Activated CD8-positive, alpha-beta memory T cell treated with anti-CD3 and anti-CD28 coated beads, Interleukin-2, amount 50 U/mL, for 24 hours (primary cell): Measurements from ENCODE around the gene UTS2B.
"Not testable (repeated sequence)": the region's sequence is repeated elsewhere in the genome, so short reads cannot be mapped to it uniquely, and the experiment has no call there.

Experiments
- DNase-seq: peaks from one replicate; pipeline ENCODE4 v3.0.0-alpha.2; 2020; ENCODE audit errors: extremely low read depth

The UTS2B gene

DNA sequence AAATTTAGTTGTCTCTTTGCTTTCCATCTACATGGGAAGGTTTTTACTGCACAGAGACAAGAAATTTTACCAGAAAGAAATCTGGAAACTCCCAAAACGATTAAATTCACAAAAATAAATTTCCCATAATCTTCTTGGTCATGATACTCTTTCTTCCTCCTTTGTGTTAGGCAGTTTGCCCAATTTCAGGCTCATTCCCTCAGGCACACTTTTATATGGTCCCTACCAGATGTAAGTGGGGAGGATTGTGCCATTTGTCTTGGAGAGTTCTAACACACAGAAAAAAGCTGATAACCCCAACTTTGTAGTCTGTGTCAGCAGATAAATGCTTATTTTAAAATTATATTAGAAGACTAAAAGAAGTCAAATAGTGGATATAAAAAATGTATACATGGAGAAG is 50.2 kb downstream of the UTS2B start:
- DNase-seq = no peak

- no peak for DNase-seq
Measured at GRCh38 chr3:191275751-191276150, 54.6 kb downstream of the UTS2B start.

- DNase-seq = not testable (repeated sequence)
Measured at GRCh38 chr3:191275244-191275643, 55.1 kb downstream of the UTS2B start.

GRCh38 chr3:191269289-191270085 is 60.8 kb downstream of the UTS2B start:
- no peak for DNase-seq

- no peak for DNase-seq
Measured at GRCh38 chr3:191268737-191269136, 61.6 kb downstream of the UTS2B start.

GRCh38 chr3:191263850-191264249 is 66.5 kb downstream of the UTS2B start:
- DNase-seq = no peak

DNA sequence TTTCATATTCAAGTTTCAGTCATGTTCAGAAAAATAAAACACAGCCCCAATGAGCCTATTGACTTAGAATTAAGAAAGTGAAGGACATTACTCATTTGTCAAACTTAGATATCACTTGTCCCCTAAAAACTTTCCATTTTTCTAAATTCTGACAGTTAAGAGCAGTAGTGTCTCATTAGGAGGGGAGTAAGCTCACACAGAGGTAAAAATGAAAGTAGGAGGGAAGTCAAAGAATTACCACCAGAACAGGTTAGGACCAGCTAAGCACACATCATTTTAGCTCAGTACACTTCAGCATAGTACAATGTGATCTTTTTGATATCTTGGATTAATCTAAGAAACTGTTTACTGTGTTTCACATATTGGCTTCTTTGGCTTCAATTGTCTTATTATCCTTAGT is 67.0 kb downstream of the UTS2B start:
- no peak for DNase-seq

- DNase-seq = no peak
Measured at GRCh38 chr3:191262650-191263049, 67.7 kb downstream of the UTS2B start.

DNA sequence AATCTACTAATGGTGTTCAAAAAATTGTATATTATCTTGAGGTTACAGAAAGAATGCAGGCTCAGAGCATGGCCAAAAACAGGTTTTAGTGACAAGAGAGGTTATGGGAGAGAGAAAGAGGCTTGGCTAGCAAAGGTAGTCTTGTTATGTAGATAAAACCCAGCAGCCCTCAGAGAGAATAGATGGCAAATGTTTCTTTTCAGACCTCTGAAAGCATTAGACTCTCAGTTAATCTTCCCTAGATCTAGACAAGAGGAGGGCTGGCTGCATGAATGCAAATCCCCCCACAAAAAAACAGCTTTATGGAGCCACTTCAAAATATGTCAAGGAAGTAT is 69.1 kb downstream of the UTS2B start:
- no peak for DNase-seq

DNA sequence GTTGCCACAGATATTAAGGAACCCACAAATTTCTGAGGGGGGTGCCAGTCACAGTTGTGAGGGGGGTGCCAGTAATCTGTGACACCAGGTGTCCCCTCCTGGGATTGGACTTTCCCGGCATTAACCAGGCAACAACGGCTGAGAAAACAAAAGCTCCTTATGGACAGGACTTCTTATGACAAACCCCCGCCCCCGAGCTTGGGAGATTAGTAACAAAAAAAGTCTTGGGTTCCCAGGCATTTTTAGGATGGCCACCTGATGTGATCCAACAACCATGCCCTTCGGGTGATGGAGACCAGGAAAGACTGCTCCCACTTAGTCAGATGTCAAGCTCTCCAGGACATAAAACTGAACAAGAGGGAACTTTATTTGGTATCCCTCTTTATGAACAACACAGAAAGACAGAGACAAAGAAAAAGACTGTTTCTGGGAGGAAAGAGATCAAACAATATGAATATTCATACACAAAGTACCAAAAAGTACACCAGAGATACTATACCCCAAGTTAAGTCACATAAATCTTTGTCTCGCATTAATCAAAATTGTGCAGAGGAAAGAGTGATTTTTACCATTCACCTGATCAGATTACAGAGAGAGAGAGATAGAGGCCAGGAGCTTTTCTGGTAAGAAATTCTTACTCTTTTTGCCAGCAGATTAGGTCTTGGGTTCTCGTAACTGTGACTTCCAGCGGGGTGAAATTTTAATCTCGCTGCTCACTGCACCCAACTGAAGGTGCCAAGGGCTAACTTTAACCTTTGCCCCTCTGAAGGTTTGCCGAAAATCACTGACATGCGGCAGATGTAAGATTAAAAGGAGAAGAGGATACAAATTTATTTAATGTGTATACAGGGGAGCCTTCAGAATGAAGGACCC is 69.7 kb downstream of the UTS2B start:
- no peak for DNase-seq

GRCh38 chr3:191259486-191259885 is 70.8 kb downstream of the UTS2B start:
- DNase-seq = no peak

- DNase-seq = no peak
Measured at GRCh38 chr3:191257286-191257685, 73.0 kb downstream of the UTS2B start.

- no peak for DNase-seq
Measured at GRCh38 chr3:191256405-191256804, 73.9 kb downstream of the UTS2B start.

- no peak for DNase-seq
Measured at GRCh38 chr3:191255156-191255555, 75.2 kb downstream of the UTS2B start.

- no peak for DNase-seq
Measured at GRCh38 chr3:191254098-191254873, 76.0 kb downstream of the UTS2B start.

GRCh38 chr3:191253089-191253799 is 77.1 kb downstream of the UTS2B start:
- DNase-seq = no peak

- no peak for DNase-seq
Measured at GRCh38 chr3:191246630-191247029, 83.7 kb downstream of the UTS2B start.

DNA sequence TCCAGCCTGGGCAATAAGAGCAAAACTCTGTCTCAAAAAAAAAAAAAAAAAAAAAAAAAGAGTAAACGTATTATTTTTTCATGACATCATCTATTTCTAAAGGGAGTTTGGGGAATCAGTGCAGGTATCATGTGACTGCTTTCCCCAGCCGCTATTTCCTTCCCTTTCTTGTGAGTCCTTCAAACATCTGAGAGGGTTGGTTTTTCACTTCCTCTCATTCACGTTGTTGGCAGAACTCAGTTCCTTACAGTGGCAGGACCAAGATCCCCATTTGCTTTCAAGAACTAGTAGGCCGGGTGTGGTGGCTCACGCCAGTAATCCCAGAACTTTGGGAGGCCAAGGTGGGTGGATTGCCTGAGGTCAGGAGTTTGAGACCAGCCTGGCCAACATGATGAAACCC is 84.3 kb downstream of the UTS2B start:
- DNase-seq = not testable (repeated sequence)

- no peak for DNase-seq
Measured at GRCh38 chr3:191244242-191244867, 86.0 kb downstream of the UTS2B start.

- no peak for DNase-seq
Measured at GRCh38 chr3:191240486-191240885, 89.8 kb downstream of the UTS2B start.

DNA sequence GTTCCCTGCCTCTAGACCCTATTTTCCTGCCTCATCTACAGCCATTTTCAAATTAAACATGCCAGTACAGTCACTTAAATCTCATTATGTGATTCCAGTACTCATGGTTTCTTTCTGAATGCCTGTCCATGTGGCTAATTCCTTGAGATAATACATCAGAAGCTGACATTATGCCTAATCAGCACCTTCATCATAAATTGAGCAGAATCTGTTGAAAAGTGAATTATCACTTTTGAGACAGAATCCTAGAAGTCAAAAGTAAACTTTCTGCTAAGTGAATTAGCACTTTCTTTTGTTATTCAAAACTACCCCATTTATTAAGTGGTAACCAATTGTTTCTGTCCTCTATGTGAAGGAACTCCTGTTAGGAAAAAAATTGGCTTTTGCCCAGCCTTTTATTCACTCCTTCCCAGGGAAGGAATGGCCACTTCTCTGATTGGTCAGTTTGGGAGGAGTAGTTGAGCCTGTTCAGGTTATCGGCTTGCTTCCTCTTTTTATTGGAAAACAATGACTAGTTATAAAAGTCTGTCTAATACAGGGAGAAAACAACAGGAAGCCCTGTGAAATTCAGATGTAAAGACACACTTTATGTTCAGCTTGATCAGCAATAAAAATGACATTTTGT is 90.8 kb downstream of the UTS2B start:
- no peak for DNase-seq
